Measurements from ENCODE around the gene SLC1A7. TPM values are rescaled to one million over a fixed set of nuclear protein-coding genes. Genes with fewer than 3 reads are reported as not detected.

SLC1A7 gene
- total RNA-seq, 1 donor from 2014 or later, result not detected

- H3K36me3 ChIP-seq (ENCODE audit: control insufficient read depth, insufficient read depth, low read length), result no peaks in the 10 kb centered on the region
- TF ChIP-seq CTCF (IDR thresholded peaks at IDR 0.05; ENCODE audit: insufficient read depth, low read length, poor library complexity, severe bottlenecking), result no peak
- DNase-seq (ENCODE audit: low read depth), result no peak
- H3K4me3 ChIP-seq (ENCODE audit: low read depth, low read length), result no peak overlapping the region
- no peaks in the 10 kb centered on the region for H3K27me3 ChIP-seq (ENCODE audit: control insufficient read depth, insufficient read depth, low read length)
These were observed 49.0 kb downstream of the SLC1A7 start for GRCh38 chr1:53093451-53093754.

GRCh38 chr1:53092659-53093450 is 49.6 kb downstream of the SLC1A7 start:
- Histone ChIP-seq H3K36me3 (ENCODE audit: control insufficient read depth, insufficient read depth, low read length) (no peaks in the 10 kb centered on the region), H3K27me3 (ENCODE audit: control insufficient read depth, insufficient read depth, low read length) (no peaks in the 10 kb centered on the region), H3K4me3 (ENCODE audit: low read depth, low read length) (no peak overlapping the region)
- no peak for DNase-seq (ENCODE audit: low read depth)
- TF ChIP-seq CTCF (IDR thresholded peaks at IDR 0.05; ENCODE audit: insufficient read depth, low read length, poor library complexity, severe bottlenecking), result no peak

GRCh38 chr1:53091841-53092645 is 50.4 kb downstream of the SLC1A7 start:
- no peaks in the 10 kb centered on the region for H3K27me3 ChIP-seq (ENCODE audit: control insufficient read depth, insufficient read depth, low read length)
- no peak for DNase-seq (ENCODE audit: low read depth)
- H3K4me3 ChIP-seq (ENCODE audit: low read depth, low read length), result no peak overlapping the region
- no peaks in the 10 kb centered on the region for H3K36me3 ChIP-seq (ENCODE audit: control insufficient read depth, insufficient read depth, low read length)
- TF ChIP-seq CTCF (IDR thresholded peaks at IDR 0.05; ENCODE audit: insufficient read depth, low read length, poor library complexity, severe bottlenecking), result no peak

GRCh38 chr1:53090227-53091147 is 52.0 kb downstream of the SLC1A7 start:
- DNase-seq (ENCODE audit: low read depth), result no peak
- Histone ChIP-seq H3K27me3 (ENCODE audit: control insufficient read depth, insufficient read depth, low read length) (no peaks in the 10 kb centered on the region), H3K36me3 (ENCODE audit: control insufficient read depth, insufficient read depth, low read length) (no peaks in the 10 kb centered on the region), H3K4me3 (ENCODE audit: low read depth, low read length) (no peak overlapping the region)
- TF ChIP-seq CTCF (IDR thresholded peaks at IDR 0.05; ENCODE audit: insufficient read depth, low read length, poor library complexity, severe bottlenecking), result no peak

GRCh38 chr1:53089478-53090226 is 52.8 kb downstream of the SLC1A7 start:
- no peak for DNase-seq (ENCODE audit: low read depth)
- Histone ChIP-seq H3K27me3 (ENCODE audit: control insufficient read depth, insufficient read depth, low read length) (no peaks in the 10 kb centered on the region), H3K4me3 (ENCODE audit: low read depth, low read length) (no peak overlapping the region), H3K36me3 (ENCODE audit: control insufficient read depth, insufficient read depth, low read length) (no peaks in the 10 kb centered on the region)
- no peak for TF ChIP-seq CTCF (IDR thresholded peaks at IDR 0.05; ENCODE audit: insufficient read depth, low read length, poor library complexity, severe bottlenecking)
